GM19395 (cell line): ENCODE data around the gene COQ5.
"Not testable (repeated sequence)": the region's sequence is repeated elsewhere in the genome, so short reads cannot be mapped to it uniquely, and the experiment has no call there.

Experiments used
- ATAC-seq: cut with Tn5 transposase; IDR thresholded peaks from one replicate; pipeline ENCODE4 v1.9.1; 2021; ENCODE audit warnings: mild to moderate bottlenecking, moderate library complexity; ENCODE audit not compliant: unreplicated experiment

COQ5 gene

DNA sequence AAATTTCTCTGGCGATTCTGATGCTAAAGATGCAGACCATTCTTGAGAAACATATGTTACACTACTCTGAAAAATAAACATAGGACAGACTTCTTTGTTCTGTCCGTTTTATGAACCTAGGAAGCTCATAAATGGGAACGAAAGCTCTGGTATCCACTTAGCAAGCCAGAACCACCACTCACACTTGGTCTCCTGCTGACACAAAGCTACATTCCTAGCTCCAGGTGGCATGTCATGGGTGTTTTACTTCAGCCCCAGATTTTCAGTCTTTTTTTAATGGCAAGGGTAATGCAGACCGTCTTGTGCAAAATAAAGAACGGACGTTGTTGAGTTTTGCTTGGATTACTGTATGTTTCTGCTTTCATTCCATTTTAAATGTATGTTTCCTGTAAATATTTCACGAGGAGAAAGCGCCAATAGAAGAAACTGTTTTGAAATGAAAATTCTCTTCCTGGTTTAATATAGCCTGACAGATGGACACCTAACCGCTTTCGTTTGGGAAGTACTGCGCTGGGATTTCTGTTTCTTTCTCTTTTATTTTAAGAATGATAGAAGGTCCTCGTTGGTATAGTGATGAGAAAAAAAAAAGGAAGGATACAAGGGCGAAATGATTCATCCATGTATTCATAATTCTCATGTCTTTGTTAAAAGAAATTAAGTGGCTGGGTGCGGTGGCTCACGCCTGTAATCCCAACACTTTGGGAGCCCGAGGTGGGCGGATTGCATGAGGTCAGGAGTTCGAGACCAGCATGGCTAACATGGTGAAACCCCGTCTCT is 871 bp upstream of the COQ5 start:
- ATAC-seq = no peak

- ATAC-seq = no peak
Observed at GRCh38 chr12:120522568-120522967, 6.4 kb downstream of the COQ5 start.

- ATAC-seq = not testable (repeated sequence)
Observed at GRCh38 chr12:120519324-120519723, 9.6 kb downstream of the COQ5 start.

DNA sequence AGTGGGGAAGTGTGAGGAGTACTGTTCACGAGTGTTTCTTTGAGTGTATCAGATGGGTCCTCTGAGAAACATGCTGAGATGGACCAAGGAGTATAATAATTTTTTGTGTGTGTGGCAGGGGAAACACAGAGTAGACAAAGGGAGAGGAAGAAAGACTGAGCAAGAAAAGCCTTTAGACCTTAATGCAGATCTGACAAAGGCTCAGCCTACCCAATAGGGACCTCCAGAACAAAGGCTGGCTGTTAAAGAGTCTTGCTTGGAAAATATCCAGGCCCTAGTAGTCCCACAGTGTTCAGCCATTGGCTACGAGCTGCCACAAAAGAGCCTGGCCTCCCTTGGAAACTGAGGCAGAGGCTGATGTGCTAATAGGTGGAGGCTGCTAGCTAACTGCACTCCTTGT is 13.5 kb downstream of the COQ5 start:
- ATAC-seq = no peak

DNA sequence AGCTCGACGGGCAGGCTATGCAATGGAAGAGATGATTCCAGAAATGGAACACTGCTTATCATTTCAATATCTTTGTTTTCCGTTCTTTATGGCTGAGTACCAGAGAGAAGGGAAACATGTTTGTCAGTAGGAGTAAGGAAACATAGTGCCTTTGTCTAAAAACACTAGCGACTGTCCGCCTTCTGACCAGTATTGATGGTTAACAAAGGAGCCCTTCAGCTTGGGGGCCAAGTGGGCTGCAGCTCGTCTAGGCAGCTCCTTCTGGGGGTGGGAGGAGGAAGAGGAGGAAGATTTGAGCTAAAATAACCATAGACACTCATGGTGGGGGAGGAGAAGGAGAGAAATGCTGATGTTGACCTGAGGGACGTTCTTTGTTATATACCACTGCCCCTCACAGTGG is 15.0 kb downstream of the COQ5 start:
- ATAC-seq = no peak

- ATAC-seq = no peak
Observed at GRCh38 chr12:120508537-120508936, 20.4 kb downstream of the COQ5 start.

GRCh38 chr12:120504587-120504986 is 24.4 kb downstream of the COQ5 start:
- no peak for ATAC-seq

- no peak for ATAC-seq
Observed at GRCh38 chr12:120500581-120500980, 28.4 kb downstream of the COQ5 start.

DNA sequence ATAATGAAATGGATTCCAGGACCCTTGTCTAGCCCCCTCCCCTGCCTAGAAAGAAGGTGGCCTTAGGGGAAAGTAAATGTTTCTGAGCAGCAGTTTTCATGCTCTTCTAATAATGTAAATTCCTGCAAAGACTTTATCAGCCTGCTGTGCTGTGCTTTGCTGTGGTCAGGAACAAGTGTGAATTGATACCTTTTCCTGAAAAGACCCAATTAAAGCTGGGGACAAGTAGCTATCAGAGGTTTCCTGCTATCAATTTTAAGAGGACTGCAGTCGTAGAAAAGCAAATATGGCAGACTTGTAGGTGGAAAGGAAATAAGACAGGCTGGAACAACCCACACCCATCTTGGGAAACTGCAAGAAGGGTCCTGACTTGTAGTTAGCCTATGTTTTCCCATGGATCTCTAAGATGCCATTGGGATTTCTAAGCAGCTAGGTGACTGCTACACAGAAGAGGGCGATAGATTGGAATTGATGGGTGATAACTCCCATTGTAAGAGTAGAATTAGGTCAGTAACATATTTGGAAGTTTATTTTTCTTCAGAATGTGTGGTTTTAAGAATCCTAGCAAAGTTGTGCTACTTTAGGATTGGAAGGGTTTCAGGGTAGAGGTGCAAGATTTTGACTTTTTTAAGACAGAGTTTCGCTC is 30.0 kb downstream of the COQ5 start:
- ATAC-seq = no peak

- no peak for ATAC-seq
Observed at GRCh38 chr12:120497524-120498150, 31.3 kb downstream of the COQ5 start.

GRCh38 chr12:120496413-120497340 is 32.3 kb downstream of the COQ5 start:
- ATAC-seq = peak; percentile 19

DNA sequence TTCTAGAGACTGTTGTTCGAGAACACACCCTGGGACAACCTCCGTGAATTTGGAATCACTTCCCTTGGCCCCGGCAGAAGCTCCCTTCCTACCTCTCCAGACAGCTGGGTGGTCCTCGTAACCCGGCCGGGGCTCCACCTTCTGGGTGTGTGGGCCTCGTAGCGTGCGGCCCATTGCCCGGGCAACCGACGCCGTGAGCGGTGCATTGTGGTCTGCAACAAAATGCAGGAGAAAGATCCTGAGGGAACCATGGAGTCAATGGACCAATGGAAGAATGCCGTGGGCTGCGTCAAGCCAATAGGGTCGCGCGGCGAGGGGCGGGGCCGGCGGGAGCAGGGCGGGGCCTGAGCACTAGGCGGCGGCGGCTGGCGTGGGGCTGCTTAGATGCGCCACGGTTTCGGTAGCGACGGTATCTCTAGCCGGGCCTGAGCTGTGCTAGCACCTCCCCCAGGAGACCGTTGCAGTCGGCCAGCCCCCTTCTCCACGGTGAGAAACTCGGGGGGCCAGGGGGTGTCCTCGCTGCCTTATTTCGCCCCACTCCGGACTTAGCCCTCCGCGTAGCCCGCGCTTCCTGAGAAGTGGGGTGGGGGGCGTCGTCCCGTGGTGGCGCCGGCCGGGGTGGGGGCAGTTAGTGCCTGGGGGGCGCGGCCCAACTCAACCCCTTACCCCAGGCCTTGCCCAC is 33.1 kb downstream of the COQ5 start, which contains the start of gene DYNLL1:
Gene DYNLL1, plus strand, starts transcription at position 383 of the 682 bp plus-strand sequence. CDS start 309 bp downstream, outside the sequence.
- peak; percentile 92 for ATAC-seq

DNA sequence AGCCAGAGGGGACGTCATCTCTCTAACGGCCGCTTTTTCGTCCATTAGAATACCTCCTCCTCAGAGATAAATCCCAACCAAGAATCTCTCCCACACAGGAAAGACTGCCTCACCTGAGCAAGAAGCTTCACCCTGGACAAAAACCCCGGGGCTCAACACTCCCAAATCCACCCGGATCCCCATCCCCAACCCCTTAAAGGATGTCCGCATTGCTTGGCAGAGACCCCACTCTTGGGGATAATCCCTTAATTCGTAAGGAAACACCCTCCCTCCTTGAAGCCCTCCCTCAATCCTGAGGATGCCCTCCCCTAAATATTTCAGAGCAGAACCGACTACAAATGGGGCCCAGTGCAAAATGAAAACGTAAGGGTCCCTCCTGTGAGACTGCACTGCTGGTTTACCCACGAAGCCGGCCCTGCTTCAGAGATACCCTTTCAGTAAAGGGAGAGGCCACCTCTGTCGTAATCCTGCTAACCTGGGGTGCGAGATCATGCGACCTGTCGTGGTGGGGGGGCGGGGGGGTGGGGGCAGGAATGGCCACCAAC is 33.7 kb downstream of the COQ5 start:
- no peak for ATAC-seq

DNA sequence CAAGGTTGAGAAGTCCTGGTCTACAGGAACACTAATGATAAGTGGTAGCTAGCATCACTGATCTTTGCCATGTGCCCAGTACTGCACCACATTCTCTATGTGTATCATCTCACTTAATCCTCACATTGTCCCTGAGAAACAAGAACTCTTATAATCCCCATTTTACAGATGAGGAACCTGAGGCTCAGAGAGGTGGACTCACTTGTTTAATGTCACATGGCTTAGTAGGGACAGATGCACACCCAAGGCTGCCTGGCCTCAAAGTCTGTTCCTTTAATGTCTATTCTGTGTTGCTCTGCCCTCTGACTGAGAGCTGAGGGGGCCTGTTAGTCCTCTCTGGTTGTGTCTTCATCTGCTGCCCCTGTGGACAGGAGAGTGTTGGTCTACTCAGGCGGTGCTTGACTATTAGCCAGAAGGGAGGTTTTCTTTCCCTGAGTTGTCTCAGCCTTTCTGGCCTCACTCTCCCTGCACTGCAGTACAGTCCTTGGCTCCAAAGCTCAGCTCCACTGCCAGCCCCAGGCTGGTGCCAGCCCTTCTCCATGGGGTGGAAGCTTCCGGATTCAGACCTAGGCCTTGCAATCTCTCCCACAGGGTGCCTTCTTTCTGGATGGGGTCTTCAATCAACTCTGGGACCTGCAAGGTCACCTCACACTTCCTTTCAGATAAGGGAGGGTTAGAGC is 38.0 kb downstream of the COQ5 start:
- no peak for ATAC-seq

DNA sequence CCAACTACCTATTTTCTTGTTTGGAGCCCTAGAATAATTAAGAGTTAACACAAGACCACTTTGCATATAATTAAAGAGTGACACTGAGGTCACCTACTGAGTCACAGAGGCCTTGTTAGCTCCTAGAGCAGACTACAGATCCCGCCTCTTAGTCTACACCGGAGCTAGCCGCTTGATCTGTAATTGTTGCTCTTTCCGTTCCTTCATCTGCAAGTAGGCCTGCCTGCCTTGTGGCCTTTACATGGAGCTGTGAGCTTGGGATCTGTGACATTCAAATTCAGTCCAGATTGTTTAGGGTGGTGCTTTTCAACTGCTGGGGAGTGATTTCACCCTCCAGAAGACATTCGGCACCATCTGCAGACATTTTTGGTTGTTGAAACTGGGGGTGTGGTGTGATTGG is 38.6 kb downstream of the COQ5 start:
- ATAC-seq = no peak

DNA sequence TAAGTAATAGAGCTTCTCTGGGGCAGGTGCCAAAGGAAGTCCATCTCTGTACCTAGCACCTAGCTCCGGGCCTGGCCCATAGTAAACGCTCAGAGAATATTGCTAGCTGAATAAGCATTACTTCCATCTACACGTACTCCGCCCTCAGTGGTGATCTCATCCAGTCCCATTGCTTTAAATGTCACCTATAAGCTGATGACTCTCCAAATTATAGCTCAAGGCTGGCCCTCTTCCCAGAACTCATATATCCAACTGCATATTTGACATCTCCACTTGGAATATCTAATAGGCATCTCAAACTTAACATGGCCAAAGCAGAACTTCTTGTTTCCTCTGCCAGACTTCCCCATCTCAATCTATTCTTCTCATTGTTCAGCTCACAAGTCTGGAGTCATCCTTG is 39.9 kb downstream of the COQ5 start:
- no peak for ATAC-seq

DNA sequence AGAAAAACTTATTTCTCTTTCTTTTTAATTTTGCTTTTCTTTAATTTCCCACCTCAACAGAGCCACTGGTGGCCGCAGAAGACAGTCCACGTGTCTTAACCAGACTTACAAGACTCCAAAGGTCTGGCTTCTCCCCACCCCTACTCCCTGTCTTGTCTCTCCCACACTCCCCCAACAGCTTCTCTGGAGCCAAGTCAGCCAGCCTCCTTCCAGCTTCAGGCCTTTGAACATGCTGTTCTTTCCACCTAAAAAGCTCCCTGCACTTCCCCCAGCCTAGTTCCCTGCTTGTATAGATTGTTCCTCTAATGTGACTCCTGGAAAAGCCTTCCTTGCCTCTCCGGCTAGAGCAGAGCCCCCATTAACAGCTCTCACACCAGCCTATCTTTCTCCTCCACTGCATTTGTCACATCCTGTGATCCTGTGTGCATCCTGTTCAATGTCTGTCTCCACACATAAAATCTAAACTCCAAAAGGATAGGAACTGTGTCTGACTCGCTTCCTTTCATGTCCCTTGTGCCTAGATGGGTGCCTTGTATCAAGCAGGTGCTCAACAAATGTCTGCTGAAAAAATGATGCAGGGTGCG is 40.8 kb downstream of the COQ5 start:
- no peak for ATAC-seq

- ATAC-seq = not testable (repeated sequence)
Observed at GRCh38 chr12:120487552-120487951, 41.4 kb downstream of the COQ5 start.
